ENCODE results near the gene PFN3. TPM values are rescaled to one million over a fixed set of nuclear protein-coding genes. Genes with fewer than 3 reads are reported as not detected.

Gene PFN3
- total RNA-seq, 4 donors from 2014 or later = not detected

DNA sequence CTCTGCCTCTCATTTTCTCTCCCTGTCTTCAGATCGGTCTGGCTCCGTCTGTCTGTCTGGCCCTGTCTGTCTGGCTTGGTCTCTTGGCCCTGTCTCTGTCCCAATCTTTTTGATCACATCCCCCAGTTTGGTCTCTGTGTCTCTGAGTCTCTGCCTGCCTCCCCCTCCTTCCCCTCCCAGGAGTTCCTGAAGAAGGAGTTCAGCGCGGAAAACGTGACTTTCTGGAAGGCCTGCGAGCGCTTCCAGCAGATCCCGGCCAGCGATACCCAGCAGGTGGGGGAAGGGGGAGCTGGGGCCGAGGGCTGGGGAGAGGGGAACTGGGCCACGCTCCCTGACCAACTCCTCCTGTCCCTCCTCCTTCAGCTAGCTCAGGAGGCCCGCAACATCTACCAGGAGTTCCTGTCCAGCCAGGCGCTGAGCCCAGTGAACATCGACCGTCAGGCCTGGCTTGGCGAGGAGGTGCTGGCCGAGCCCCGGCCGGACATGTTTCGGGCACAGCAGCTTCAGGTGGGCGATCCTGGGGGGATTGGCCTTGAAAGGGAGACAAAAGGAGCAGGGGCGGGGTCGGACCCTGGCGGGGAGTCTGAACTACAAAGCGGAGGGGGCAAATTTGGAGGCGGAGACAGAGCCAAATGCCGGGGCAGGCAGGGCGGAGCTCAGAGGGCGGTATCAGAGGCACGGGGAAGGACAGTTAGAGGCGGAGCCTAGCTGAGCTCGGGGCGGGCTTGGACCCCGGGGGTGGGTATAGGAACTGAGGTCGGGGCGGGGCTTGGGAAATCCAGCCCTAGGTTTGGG lies 33.7 kb downstream of the PFN3 start:
- Histone ChIP-seq H3K27me3 (no peaks in the 10 kb centered on the region), H3K27ac (peak overlapping the region; percentile 92 to 93 (median 92)), H3K4me1 (peaks cover 32 to 52% of the 10 kb centered on the region in 2 donors), H3K36me3 (no peaks in the 10 kb centered on the region), H3K4me3 (peak overlapping the region; percentile 63 to 85 (median 74)), H3K9me3 (no peaks in the 10 kb centered on the region)
- TF ChIP-seq POLR2A (IDR thresholded peaks at IDR 0.05) = peak; percentile 31 to 42
- TF ChIP-seq, protein P1, sequence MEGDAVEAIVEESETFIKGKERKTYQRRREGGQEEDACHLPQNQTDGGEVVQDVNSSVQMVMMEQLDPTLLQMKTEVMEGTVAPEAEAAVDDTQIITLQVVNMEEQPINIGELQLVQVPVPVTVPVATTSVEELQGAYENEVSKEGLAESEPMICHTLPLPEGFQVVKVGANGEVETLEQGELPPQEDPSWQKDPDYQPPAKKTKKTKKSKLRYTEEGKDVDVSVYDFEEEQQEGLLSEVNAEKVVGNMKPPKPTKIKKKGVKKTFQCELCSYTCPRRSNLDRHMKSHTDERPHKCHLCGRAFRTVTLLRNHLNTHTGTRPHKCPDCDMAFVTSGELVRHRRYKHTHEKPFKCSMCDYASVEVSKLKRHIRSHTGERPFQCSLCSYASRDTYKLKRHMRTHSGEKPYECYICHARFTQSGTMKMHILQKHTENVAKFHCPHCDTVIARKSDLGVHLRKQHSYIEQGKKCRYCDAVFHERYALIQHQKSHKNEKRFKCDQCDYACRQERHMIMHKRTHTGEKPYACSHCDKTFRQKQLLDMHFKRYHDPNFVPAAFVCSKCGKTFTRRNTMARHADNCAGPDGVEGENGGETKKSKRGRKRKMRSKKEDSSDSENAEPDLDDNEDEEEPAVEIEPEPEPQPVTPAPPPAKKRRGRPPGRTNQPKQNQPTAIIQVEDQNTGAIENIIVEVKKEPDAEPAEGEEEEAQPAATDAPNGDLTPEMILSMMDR (IDR thresholded peaks at IDR 0.05 in 4 of 5, conservative IDR thresholded peaks at IDR 0.05 in 1 of 5) = no peak
- in situ Hi-C loops (cut with MboI; ENCODE audit: low sequenced_read_pairs in 4 of 4) = no loop called here
- intact Hi-C loops (cut with DNase I; ENCODE audit: low total_unique reads) = loop anchor here (5.0 kb wide), 1 partner anchor 54 kb away; the partner anchor contains the start of gene MXD3
- DNase-seq = peak; percentile 85 to 90
- ATAC-seq = peak; percentile 73 to 78

DNA sequence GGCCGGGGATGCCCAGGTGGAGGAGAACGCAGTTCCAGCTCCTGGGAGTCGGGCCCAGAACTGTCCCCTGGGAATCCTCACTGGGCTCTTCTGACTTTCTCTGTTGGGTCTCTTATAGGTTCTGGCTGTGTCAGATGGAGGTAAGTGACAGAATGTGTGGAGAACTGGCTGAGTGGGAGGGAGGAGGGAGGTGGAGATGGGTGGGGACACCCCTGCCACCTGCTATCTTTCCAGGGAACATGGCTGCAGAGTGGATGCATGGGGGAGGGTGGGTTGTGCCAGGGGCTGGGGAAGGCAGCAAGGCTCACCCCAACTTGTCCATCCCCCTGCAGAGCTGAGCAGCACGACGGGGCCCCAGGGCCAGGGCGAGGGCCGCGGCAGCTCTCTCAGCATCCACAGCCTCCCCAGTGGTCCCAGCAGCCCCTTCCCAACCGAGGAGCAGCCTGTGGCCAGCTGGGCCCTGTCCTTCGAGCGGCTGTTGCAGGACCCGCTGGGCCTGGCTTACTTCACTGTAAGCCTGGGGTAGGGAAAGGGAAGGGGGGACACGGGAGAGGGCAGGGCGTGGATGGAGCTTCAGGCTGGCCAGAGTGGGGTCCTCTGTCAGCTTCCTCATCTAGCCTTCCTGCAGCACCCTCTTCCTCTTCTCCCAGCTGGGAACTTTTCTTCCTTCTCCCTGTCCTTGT lies 34.5 kb downstream of the PFN3 start:
- peaks cover 27 to 46% of the 10 kb centered on the region in 2 donors for H3K4me1 ChIP-seq
- H3K4me3 ChIP-seq = peak overlapping the region in 2 of 4 donors; percentile 68 to 85
- H3K27me3 ChIP-seq = no peaks in the 10 kb centered on the region
- TF ChIP-seq, protein P1 (IDR thresholded peaks at IDR 0.05 in 4 of 5, conservative IDR thresholded peaks at IDR 0.05 in 1 of 5) = no peak
- no peak for TF ChIP-seq POLR2A (IDR thresholded peaks at IDR 0.05)
- in situ Hi-C loops (cut with MboI; ENCODE audit: low sequenced_read_pairs in 4 of 4) (no loop called here), intact Hi-C loops (cut with DNase I; ENCODE audit: low total_unique reads) (loop anchor here (5.0 kb wide), 1 partner anchor 54 kb away; the partner anchor contains the start of gene MXD3)
- peak overlapping the region; percentile 92 to 93 (median 92) for H3K27ac ChIP-seq
- H3K36me3 ChIP-seq = no peaks in the 10 kb centered on the region
- no peaks in the 10 kb centered on the region for H3K9me3 ChIP-seq
- no peak for ATAC-seq
- DNase-seq = no peak

DNA sequence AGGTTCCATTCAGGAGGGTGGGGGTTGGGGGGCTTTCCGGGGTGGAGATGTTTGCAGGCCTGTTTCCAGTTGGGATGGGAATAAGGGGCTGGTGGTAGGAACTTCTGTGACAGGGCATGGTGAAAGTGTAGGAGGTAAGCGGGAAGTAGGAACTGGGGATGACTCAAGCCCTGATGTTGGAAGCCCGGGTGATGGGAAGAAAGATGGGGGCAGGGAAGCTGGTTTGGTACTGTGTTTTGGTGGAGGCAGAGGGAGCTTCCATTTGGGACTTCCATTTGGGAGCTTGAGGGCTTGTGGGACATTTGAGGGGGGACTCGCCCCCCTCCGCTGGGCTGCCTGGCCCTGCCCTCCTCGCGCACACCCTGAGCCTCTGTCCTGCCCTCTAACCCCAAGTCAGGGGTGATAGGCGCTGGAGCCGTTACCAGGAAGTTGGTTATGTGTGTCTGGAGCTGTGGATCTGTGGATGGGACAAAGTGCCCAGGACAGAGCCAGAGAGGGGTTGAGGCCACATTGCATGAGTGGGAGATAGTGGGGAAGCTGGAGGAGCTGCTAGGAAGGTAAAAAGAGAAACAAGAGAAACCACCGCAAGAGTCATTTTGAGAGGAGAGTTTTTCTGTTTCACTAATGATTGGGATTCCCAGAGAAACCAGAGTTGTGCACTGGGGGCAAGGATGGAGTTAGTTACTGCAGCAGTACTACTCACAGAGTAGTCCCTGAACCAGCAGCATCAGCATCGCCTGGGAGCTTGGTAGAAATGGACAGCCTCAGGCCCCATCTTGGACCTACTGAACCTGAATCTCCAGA lies 36.1 kb downstream of the PFN3 start:
- no peaks in the 10 kb centered on the region for H3K9me3 ChIP-seq
- H3K4me1 ChIP-seq = peaks cover 16 to 36% of the 10 kb centered on the region in 2 donors
- in situ Hi-C loops (cut with MboI; ENCODE audit: low sequenced_read_pairs in 4 of 4) (no loop called here), intact Hi-C loops (cut with DNase I; ENCODE audit: low total_unique reads) (no loop called here)
- no peaks in the 10 kb centered on the region for H3K27me3 ChIP-seq
- DNase-seq (no peak), ATAC-seq (no peak)
- no peaks in the 10 kb centered on the region for H3K36me3 ChIP-seq
- no peak for TF ChIP-seq POLR2A (IDR thresholded peaks at IDR 0.05)
- TF ChIP-seq, protein P1 (IDR thresholded peaks at IDR 0.05 in 4 of 5, conservative IDR thresholded peaks at IDR 0.05 in 1 of 5) = no peak
- H3K4me3 ChIP-seq = no peak overlapping the region
- H3K27ac ChIP-seq = no peak overlapping the region

GRCh38 chr5:177363565-177363964 lies 36.9 kb downstream of the PFN3 start:
- ATAC-seq (no peak), DNase-seq (no peak)
- Histone ChIP-seq H3K4me3 (peak overlapping the region; percentile 49 to 58 (median 53)), H3K4me1 (peaks cover 19 to 37% of the 10 kb centered on the region in 2 donors), H3K9me3 (no peaks in the 10 kb centered on the region), H3K27me3 (no peaks in the 10 kb centered on the region), H3K36me3 (no peaks in the 10 kb centered on the region), H3K27ac (no peak overlapping the region)
- in situ Hi-C loops (cut with MboI; ENCODE audit: low sequenced_read_pairs in 4 of 4) (no loop called here), intact Hi-C loops (cut with DNase I; ENCODE audit: low total_unique reads) (no loop called here)
- no peak for TF ChIP-seq POLR2A (IDR thresholded peaks at IDR 0.05)
- TF ChIP-seq, protein P1 (IDR thresholded peaks at IDR 0.05 in 4 of 5, conservative IDR thresholded peaks at IDR 0.05 in 1 of 5) = no peak
